HG03108 (cell line): ENCODE results near the gene PHF3.
A peak's percentile ranks its signal among the peaks of the same experiment; 100 is the strongest.

ENCODE experiments used
- ATAC-seq: cut with Tn5 transposase; IDR thresholded peaks from one replicate; pipeline ENCODE4 v1.9.1; 2021; ENCODE audit warnings: moderate library complexity; ENCODE audit not compliant: unreplicated experiment

Gene PHF3

GRCh38 chr6:63643862-63644261, 8.3 kb downstream of the PHF3 start:
- ATAC-seq: no peak

DNA sequence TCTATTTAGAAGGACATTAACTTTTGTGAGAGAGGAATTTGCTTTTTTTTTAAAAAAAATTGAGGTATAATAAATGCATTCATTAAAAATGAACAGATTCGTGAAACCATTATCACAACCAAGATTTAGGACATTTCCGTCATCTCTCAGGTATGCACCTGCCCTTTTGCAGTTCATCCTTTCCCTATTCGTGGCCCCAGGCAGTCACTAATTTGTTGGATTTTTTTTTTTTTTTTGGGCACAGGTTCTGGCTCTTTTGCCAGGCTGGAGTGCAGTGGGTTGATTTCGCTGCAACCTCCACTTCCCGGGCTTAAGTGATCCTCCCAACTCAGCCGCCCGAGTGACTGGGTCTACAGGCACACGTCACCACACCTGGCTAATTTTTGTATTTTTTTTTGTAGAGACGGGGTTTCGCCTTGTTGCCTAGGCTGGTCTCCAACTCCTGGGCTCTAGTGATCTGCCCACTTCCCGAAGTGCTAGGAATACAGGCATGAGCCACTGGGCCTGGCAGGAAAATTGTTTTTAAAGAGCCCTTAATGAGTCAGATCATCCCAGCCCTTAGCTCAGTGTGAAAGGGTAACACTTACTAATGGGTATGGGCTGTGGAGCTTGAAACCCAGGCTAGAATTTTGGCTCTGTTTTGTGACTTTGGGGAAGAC, 9.2 kb downstream of the PHF3 start:
- ATAC-seq: no peak

DNA sequence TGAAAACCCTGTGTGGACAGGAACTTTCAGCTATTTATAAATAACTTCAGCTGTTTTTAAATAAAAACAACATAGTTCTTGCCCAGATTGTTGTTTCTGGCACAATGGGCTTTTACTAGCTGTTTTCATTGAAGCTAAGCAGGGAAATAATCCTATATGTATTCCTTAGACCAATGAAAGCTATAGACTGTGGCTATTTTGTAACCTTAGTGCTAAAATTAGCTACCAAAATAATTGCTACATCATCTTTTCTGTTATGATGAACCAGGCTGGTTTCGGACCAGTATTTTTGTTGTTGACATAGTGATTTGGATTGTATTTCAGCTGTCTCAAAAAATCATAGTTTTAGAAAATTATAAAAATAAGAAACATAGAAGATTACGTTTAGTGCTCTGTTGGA, 13.7 kb downstream of the PHF3 start:
- no peak for ATAC-seq

- ATAC-seq: no peak
Measured at GRCh38 chr6:63649847-63650265, 14.3 kb downstream of the PHF3 start.

DNA sequence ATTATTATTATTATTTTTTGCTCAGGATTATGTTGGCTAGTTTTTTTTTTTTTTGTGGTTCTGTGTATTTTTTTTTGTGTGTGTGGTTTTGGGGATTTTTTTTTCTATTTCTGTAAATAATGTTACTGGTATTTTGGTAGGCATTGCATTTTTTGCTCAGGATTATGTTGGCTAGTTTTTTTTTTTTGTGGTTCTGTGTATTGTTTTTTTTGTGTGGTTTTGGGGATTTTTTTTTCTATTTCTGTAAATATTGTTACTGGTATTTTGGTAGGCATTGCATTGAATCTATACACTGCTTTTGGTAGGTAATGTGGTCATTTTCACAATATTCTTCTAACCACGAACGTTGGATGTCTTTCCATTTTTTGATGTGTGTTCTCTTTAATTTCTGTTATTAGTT, 17.4 kb downstream of the PHF3 start:
- ATAC-seq: no peak

DNA sequence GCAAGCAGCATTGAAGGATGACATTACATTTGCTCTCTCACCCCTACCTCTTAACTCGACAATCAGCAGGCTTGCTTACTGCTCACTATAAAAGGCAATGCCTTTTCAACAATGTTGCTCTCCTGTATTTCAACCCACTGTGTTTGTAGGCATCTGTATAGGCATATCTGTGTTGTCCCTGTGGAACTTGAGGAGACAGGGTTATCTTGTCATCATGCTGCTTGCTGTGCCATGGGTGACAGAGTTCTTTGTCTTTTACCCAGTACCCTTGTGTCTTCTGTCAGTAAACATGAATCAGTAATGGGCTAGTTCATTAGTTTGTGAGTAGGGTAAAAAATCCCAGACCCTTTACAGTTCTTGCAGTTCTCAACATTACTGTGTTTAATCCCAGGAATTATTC, 25.2 kb downstream of the PHF3 start:
- ATAC-seq: no peak

GRCh38 chr6:63661769-63662168, 26.2 kb downstream of the PHF3 start:
- no peak for ATAC-seq

DNA sequence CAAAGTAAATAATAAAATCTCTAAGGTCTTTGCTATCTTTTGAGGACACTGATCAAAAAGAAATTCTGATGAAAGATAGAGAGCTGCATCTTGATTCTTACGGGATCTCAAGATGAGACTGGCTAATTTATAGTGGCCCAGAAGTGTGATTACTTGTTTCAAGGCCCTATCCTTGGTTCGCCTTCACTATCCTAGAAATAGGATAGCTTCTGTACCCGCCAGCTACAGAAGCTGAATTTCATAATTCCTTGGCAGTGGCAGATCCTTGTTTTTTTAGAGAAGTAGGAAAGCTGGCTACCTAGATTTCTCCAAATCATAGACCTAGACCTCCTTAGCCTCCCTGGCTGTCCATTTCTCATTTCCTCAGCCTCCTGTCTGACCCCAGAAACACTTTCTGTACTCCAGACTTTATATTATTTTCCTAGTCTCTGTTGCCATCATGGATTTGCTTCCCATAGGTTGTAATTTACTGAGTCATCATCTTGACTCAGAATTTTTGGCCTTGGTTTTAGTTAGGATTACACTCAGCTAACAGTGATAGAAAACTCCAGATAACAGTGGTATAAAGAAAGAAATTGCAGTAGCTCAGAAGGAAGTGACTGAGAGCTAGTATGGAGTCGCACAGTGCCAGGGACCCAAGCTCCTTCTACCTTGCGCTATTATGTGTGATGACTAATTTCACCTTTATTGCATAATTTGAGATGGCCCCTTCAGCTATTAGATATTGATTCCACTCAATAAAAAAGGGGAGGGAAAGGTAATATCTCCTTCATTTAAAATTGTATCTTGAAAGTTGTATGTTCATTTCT, 27.7 kb downstream of the PHF3 start:
- no peak for ATAC-seq

DNA sequence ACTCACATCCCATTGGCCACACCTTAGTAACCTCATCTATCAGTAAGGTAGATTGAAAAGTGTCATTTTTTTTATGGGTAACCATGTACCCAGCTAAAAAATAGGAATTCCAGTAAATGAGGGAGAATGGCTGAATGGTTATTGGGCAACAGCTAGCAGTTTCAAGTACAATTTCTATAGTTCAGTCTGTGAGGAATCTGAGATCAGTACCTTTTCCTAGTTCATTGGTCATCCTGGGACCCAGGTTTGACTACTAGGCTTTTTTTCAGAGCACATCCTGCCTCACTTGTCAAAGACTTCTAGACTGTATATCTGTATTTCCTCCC, 28.3 kb downstream of the PHF3 start:
- ATAC-seq: no peak

DNA sequence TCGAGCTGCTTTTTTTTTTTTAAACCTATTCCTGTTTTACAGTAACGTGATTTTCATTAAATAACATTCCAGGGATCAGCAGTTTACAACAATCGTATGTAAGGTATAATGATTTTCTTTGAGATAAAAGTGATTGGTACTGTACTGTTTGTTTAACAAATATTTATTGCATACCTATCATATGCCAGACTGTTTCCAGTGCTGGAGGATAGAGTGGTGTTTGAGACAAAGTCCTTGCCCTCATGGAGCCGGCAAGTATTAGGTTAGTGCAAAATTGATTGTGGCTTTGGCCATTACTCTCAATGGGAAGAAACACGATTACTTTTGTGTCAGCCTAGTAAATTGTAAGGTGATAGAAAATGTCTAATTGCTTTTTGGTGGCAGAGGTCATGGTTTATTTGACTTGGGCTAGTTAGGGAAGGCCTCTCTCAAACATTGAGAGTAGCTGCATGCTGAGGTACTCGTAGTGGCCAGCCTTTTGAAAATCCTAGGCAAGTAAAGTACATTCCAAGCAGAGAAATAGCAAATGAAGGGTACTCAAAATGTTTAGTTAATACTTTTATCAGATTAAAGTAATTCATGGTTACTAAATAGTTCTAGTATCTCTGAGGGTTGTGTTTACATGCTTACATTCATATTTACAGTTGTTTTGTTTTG, 35.6 kb downstream of the PHF3 start:
- ATAC-seq: no peak

- ATAC-seq: no peak
Measured at GRCh38 chr6:63672582-63673129, 37.1 kb downstream of the PHF3 start.

DNA sequence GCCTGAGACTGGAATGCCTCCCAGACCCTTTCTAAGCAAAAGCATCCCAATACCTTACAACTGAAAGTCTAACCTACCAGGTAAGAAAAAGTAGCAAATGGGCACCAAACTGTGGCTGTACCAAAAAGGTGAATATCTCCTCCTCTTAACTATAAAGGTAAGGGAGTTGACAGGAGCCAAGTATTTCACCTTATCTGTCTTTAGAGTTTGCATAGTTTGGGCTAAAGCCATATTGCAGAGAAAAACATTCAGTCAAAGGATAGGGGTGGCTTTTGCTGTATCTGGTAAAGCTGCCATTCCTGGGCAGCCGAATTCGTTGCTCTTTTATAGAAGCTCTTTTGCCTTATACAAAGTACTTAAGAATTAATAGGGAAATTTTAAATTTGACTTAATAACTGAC, 38.1 kb downstream of the PHF3 start:
- ATAC-seq: no peak

DNA sequence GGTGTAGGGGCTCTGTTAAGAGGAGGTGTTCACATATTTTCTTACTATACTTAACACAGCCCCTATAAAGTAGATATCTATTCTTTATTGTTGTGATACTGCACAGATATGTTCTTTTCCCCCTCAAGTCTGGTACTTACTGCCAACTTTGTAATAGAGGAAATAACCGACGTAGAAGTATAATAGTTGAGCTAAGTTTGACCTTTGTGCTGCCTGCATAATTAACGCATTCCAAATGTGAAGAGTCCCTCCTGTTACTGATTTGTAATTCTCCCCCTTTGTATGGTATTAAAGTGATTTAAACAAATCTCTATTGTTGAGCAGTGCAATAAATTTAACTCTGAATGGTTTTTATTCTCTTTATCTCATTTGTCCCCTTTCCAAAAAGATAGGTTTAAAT, 39.0 kb downstream of the PHF3 start:
- ATAC-seq: no peak

DNA sequence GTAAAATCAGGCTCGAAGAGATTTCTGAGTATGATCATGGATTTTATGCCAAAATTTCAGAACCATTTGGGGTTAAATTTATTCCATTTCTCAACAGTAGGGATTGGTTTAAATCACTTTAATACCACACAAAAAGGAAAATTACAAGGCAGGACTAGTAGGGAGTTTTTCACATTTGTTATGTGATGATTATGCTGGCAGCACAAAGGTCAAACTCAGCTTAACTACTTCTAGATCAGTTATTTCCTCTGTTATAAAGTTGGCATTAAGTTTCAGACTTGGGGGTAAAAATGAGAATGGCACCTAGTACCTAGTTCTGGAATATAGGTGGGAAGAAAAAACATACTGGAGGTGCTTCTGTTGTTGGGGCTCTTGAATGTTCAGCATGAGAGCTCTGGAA, 39.5 kb downstream of the PHF3 start:
- no peak for ATAC-seq

DNA sequence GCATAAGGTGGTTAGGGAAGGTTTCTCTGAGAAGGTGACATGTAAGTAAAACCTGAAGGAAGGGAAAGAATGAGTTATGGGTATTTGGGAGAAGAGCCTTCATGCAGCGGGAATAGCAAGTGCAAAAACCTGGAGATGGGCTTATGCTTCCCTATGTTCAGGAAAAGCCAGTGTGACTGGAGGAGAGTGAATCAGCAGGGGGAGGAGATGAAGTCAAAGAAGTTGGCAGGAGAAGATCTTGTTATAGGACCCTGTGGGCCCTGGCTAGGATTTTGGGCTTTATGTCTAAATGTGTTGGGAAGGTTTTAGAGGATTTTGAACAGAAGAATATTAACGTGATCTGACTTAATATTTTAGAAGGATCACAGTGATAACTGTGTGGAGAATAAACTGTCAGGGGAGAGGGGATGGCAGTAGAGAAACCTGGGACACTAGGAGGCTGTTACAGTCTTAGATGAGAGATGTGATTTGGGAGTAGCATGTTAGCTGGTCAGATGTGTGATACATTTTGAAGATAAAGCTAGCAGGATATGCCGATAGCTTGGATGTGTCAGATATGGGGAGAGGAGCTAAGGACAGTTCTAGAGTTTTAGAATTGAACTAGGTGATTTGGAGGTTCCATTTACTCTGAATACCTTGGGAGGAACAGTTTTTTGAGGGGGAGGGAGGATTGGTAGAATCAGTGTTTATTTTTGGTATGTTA, 41.0 kb downstream of the PHF3 start:
- ATAC-seq: no peak

- ATAC-seq: no peak
Measured at GRCh38 chr6:63677282-63677681, 41.7 kb downstream of the PHF3 start.

DNA sequence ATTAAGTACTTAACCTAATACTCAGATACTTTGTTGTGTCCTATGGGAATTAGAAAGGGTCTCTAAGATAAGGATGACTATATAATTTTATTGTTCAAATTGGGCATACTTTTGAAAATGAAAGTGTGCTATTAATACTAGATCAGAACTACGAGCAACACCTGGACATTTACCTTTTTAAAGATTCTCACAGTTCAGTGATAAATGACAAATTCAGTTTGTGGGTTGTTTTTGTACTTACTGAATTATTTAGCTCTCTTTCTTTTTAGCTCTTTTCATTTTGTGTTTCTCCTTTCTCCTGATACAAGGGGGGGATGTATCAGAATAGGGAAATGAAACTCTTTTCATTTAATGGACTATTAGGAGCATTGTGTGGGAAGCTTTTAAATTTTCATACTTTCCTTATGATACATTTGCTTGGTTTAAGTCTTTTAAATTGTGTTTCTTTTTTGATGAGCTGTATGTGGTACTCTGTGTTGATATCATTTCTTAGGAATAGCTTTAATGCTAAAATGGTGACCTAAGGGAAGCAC, 47.5 kb downstream of the PHF3 start:
- ATAC-seq: no peak

- ATAC-seq: peak; percentile 76
Measured at GRCh38 chr6:63685446-63686379, 50.1 kb downstream of the PHF3 start.

DNA sequence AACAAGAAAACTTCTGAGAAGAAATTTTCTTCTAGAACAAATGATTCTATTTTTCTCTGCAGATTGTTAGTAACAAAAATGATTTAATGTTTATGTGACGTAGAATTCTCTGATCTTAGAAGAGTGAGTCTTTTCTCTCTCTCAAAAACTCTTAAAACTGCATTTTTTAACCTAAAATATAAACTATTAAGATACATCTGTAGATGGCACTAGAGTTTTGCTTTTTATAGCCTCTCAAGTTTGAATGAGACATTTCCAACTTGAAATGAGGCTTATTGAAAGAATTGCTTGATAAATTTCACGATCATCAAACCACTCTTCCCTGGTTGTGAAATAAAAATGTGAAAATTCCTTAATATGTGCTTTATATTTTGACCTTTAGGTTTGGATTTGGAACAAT, 53.8 kb downstream of the PHF3 start:
- no peak for ATAC-seq

- no peak for ATAC-seq
Measured at GRCh38 chr6:63690221-63690620, 54.6 kb downstream of the PHF3 start.
